ENCODE results near the gene FBN3.
A peak's percentile ranks its signal among the peaks of the same experiment; 100 is the strongest.
"Not testable (repeated sequence)": the region's sequence is repeated elsewhere in the genome, so short reads cannot be mapped to it uniquely, and the experiment has no call there.

FBN3 gene

GRCh38 chr19:8056533-8056932 is 92.9 kb downstream of the FBN3 start:
- no peak for DNase-seq (ENCODE audit: low read depth in 2 of 2)

GRCh38 chr19:8054169-8054568 is 95.2 kb downstream of the FBN3 start:
- DNase-seq (ENCODE audit: low read depth in 2 of 2), result no peak

GRCh38 chr19:8052464-8052859 is 96.9 kb downstream of the FBN3 start, which contains the start of gene CCL25:
CCL25 (plus strand) TSS chr19:8052760; CDS start chr19:8053050, 290 bp downstream.
- DNase-seq (ENCODE audit: low read depth in 2 of 2), result no peak

GRCh38 chr19:8050274-8051096 is 98.9 kb downstream of the FBN3 start:
- DNase-seq (ENCODE audit: low read depth in 2 of 2), result peak; percentile 81 to 82

- no peak for DNase-seq (ENCODE audit: low read depth in 2 of 2)
Observed at GRCh38 chr19:8046569-8047165, 102.7 kb downstream of the FBN3 start.

- DNase-seq (ENCODE audit: low read depth in 2 of 2), result no peak
Observed at GRCh38 chr19:8045872-8046568, 103.4 kb downstream of the FBN3 start.

- DNase-seq (ENCODE audit: low read depth in 2 of 2), result no peak
Observed at GRCh38 chr19:8044018-8044417, 105.4 kb downstream of the FBN3 start.

GRCh38 chr19:8042900-8043299 is 106.5 kb downstream of the FBN3 start:
- no peak for DNase-seq (ENCODE audit: low read depth in 2 of 2)

GRCh38 chr19:8041531-8041931 is 107.9 kb downstream of the FBN3 start:
- DNase-seq (ENCODE audit: low read depth in 2 of 2), result no peak

GRCh38 chr19:8039231-8039630 is 110.2 kb downstream of the FBN3 start:
- DNase-seq (ENCODE audit: low read depth in 2 of 2), result no peak

GRCh38 chr19:8038815-8039214 is 110.6 kb downstream of the FBN3 start:
- no peak for DNase-seq (ENCODE audit: low read depth in 2 of 2)

- DNase-seq (ENCODE audit: low read depth in 2 of 2), result no peak
Observed at GRCh38 chr19:8036434-8037099, 112.8 kb downstream of the FBN3 start.

GRCh38 chr19:8034178-8034525 is 115.2 kb downstream of the FBN3 start:
- no peak for DNase-seq (ENCODE audit: low read depth in 2 of 2)

GRCh38 chr19:8033287-8034177 is 115.9 kb downstream of the FBN3 start:
- DNase-seq (ENCODE audit: low read depth in 2 of 2), result not testable (repeated sequence)

- DNase-seq (ENCODE audit: low read depth in 2 of 2), result no peak
Observed at GRCh38 chr19:8030960-8031359, 118.4 kb downstream of the FBN3 start.

GRCh38 chr19:8028951-8029491 is 120.4 kb downstream of the FBN3 start:
- no peak for DNase-seq (ENCODE audit: low read depth in 2 of 2)

- DNase-seq (ENCODE audit: low read depth in 2 of 2), result no peak
Observed at GRCh38 chr19:8025316-8025715, 124.1 kb downstream of the FBN3 start.

- not testable (repeated sequence) for DNase-seq (ENCODE audit: low read depth in 2 of 2)
Observed at GRCh38 chr19:8024256-8024655, 125.1 kb downstream of the FBN3 start.

- DNase-seq (ENCODE audit: low read depth in 2 of 2), result no peak
Observed at GRCh38 chr19:8023371-8023770, 126.0 kb downstream of the FBN3 start.

- DNase-seq (ENCODE audit: low read depth in 2 of 2), result no peak
Observed at GRCh38 chr19:8022275-8022674, 127.1 kb downstream of the FBN3 start.

GRCh38 chr19:8021374-8021773 is 128.0 kb downstream of the FBN3 start:
- no peak for DNase-seq (ENCODE audit: low read depth in 2 of 2)

Measured in stimulated activated CD8-positive, alpha-beta memory T cell treated with anti-CD3 and anti-CD28 coated beads, Interleukin-7, amount 100 ng/mL, for 4 hours (primary cell).